ENCODE data around the gene ISCA2.

ISCA2 gene

GRCh38 chr14:74538411-74539391 is 45.1 kb downstream of the ISCA2 start:
- H3K4me1 ChIP-seq (ENCODE audit: low read length): no peaks in the 10 kb centered on the region
- H3K36me3 ChIP-seq (replicated peaks; ENCODE audit: insufficient read depth, low read length): no peaks in the 10 kb centered on the region
- H3K27me3 ChIP-seq (replicated peaks; ENCODE audit: insufficient read depth, low read length): no peaks in the 10 kb centered on the region
- no peak overlapping the region for H2AFZ ChIP-seq (ENCODE audit: low read length)
- H3K9ac ChIP-seq (ENCODE audit: low read length): no peak overlapping the region
- TF ChIP-seq, protein P1, sequence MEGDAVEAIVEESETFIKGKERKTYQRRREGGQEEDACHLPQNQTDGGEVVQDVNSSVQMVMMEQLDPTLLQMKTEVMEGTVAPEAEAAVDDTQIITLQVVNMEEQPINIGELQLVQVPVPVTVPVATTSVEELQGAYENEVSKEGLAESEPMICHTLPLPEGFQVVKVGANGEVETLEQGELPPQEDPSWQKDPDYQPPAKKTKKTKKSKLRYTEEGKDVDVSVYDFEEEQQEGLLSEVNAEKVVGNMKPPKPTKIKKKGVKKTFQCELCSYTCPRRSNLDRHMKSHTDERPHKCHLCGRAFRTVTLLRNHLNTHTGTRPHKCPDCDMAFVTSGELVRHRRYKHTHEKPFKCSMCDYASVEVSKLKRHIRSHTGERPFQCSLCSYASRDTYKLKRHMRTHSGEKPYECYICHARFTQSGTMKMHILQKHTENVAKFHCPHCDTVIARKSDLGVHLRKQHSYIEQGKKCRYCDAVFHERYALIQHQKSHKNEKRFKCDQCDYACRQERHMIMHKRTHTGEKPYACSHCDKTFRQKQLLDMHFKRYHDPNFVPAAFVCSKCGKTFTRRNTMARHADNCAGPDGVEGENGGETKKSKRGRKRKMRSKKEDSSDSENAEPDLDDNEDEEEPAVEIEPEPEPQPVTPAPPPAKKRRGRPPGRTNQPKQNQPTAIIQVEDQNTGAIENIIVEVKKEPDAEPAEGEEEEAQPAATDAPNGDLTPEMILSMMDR (IDR thresholded peaks at IDR 0.05; ENCODE audit: low read length): no peak
- no peak for TF ChIP-seq EZH2phosphoT487 (IDR thresholded peaks at IDR 0.05; ENCODE audit: low read length)
- TF ChIP-seq EZH2 (optimal IDR thresholded peaks at IDR 0.05; ENCODE audit: low read depth, low read length): no peak
- no peaks in the 10 kb centered on the region for H3K79me2 ChIP-seq (ENCODE audit: low read length)
- no peaks in the 10 kb centered on the region for H3K9me3 ChIP-seq (replicated peaks; ENCODE audit: insufficient read depth, low read length)
- H3K4me2 ChIP-seq (ENCODE audit: low read depth, low read length): no peak overlapping the region
- DNase-seq: no peak
- H3F3A ChIP-seq (ENCODE audit: insufficient read depth, low read length): no peaks in the 10 kb centered on the region
- H4K20me1 ChIP-seq (ENCODE audit: insufficient read depth, low read length): no peaks in the 10 kb centered on the region
- no peaks in the 10 kb centered on the region for H3K9me2 ChIP-seq (replicated peaks; ENCODE audit: insufficient read depth, low read length)
- H3K4me3 ChIP-seq (ENCODE audit: low read length): no peak overlapping the region
- no peak overlapping the region for H3K27ac ChIP-seq (ENCODE audit: low read length)

DNA sequence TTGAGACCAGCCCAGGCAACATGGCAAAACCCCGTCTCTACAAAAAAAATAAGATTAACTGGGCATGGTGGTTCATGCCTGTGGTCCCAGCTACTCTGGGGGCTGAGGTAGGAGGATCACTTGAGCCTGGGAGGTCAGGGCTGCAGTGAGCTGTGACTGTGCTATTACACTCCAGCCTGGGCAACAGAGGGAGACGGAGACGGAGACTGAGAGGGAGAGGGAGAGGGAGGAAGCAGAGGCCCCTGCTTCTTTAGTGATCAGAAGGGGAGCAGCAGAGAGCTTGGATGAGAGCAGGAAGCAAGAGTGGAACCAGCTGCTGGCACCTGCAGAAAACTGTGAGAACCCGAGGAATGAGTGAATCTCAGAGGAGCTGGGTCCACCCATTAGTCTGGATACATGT is 45.9 kb downstream of the ISCA2 start:
- TF ChIP-seq, protein P1 (IDR thresholded peaks at IDR 0.05; ENCODE audit: low read length): no peak
- TF ChIP-seq EZH2phosphoT487 (IDR thresholded peaks at IDR 0.05; ENCODE audit: low read length) (no peak), EZH2 (optimal IDR thresholded peaks at IDR 0.05; ENCODE audit: low read depth, low read length) (no peak)
- H2AFZ ChIP-seq (ENCODE audit: low read length): no peak overlapping the region
- no peak overlapping the region for H3K4me3 ChIP-seq (ENCODE audit: low read length)
- no peak overlapping the region for H3K27ac ChIP-seq (ENCODE audit: low read length)
- H3K36me3 ChIP-seq (replicated peaks; ENCODE audit: insufficient read depth, low read length): no peaks in the 10 kb centered on the region
- H3K9me2 ChIP-seq (replicated peaks; ENCODE audit: insufficient read depth, low read length): no peaks in the 10 kb centered on the region
- no peak overlapping the region for H3K4me2 ChIP-seq (ENCODE audit: low read depth, low read length)
- 0 out of 2 replicates have a peak, but pooled peaks cover 3% of the 10 kb centered on the region for H3K27me3 ChIP-seq (replicated peaks; ENCODE audit: insufficient read depth, low read length)
- H3K79me2 ChIP-seq (ENCODE audit: low read length): no peaks in the 10 kb centered on the region
- no peaks in the 10 kb centered on the region for H3F3A ChIP-seq (ENCODE audit: insufficient read depth, low read length)
- H3K9me3 ChIP-seq (replicated peaks; ENCODE audit: insufficient read depth, low read length): no peaks in the 10 kb centered on the region
- DNase-seq: no peak
- H3K9ac ChIP-seq (ENCODE audit: low read length): no peak overlapping the region
- no peaks in the 10 kb centered on the region for H3K4me1 ChIP-seq (ENCODE audit: low read length)
- no peaks in the 10 kb centered on the region for H4K20me1 ChIP-seq (ENCODE audit: insufficient read depth, low read length)

GRCh38 chr14:74541225-74541624 is 47.7 kb downstream of the ISCA2 start:
- H3K4me1 ChIP-seq (ENCODE audit: low read length): no peaks in the 10 kb centered on the region
- TF ChIP-seq EZH2 (optimal IDR thresholded peaks at IDR 0.05; ENCODE audit: low read depth, low read length): no peak
- no peak for TF ChIP-seq EZH2phosphoT487 (IDR thresholded peaks at IDR 0.05; ENCODE audit: low read length)
- TF ChIP-seq, protein P1 (IDR thresholded peaks at IDR 0.05; ENCODE audit: low read length): no peak
- H3K9me3 ChIP-seq (replicated peaks; ENCODE audit: insufficient read depth, low read length): no peaks in the 10 kb centered on the region
- H3K9me2 ChIP-seq (replicated peaks; ENCODE audit: insufficient read depth, low read length): no peaks in the 10 kb centered on the region
- no peak for DNase-seq
- 0 out of 2 replicates have a peak, but pooled peaks cover 4% of the 10 kb centered on the region for H3K27me3 ChIP-seq (replicated peaks; ENCODE audit: insufficient read depth, low read length)
- no peaks in the 10 kb centered on the region for H3F3A ChIP-seq (ENCODE audit: insufficient read depth, low read length)
- H3K27ac ChIP-seq (ENCODE audit: low read length): no peak overlapping the region
- H2AFZ ChIP-seq (ENCODE audit: low read length): no peak overlapping the region
- no peaks in the 10 kb centered on the region for H3K36me3 ChIP-seq (replicated peaks; ENCODE audit: insufficient read depth, low read length)
- no peaks in the 10 kb centered on the region for H4K20me1 ChIP-seq (ENCODE audit: insufficient read depth, low read length)
- H3K4me2 ChIP-seq (ENCODE audit: low read depth, low read length): no peak overlapping the region
- H3K79me2 ChIP-seq (ENCODE audit: low read length): no peaks in the 10 kb centered on the region
- H3K4me3 ChIP-seq (ENCODE audit: low read length): no peak overlapping the region
- H3K9ac ChIP-seq (ENCODE audit: low read length): no peak overlapping the region
